NB4 (cell line): ENCODE results near the gene RBM26.

Experiments
- CTCF ChIP-seq: IDR thresholded peaks from one replicate; pipeline ENCODE4 v1.5.1; 2012; ENCODE audit warnings: low read depth, low read length
- MAX ChIP-seq: IDR thresholded peaks from 2 replicates; pipeline ENCODE4 v1.6.1; 2011; ENCODE audit warnings: low read depth, low read length
- MYC ChIP-seq: IDR thresholded peaks from 2 replicates; pipeline ENCODE4 v1.6.1; 2011; ENCODE audit warnings: low read depth, low read length
- POLR2A ChIP-seq: IDR thresholded peaks from 2 replicates; pipeline ENCODE4 v1.6.1; 2011; ENCODE audit warnings: mild to moderate bottlenecking; ENCODE audit not compliant: insufficient read length; ENCODE audit errors: extremely low read depth

- TF ChIP-seq CTCF (no peak), POLR2A (no peak), MAX (no peak), MYC (no peak)
Observed at GRCh38 chr13:79376843-79377242, 29.2 kb downstream of the RBM26 start.
